GM21515 (cell line): ENCODE data around the gene CASP1.
"Not testable (repeated sequence)": the region's sequence is repeated elsewhere in the genome, so short reads cannot be mapped to it uniquely, and the experiment has no call there.

Experiments used
- ATAC-seq: cut with Tn5 transposase; IDR thresholded peaks from one replicate; pipeline ENCODE4 v1.9.1; 2021; ENCODE audit not compliant: unreplicated experiment

The CASP1 gene

DNA sequence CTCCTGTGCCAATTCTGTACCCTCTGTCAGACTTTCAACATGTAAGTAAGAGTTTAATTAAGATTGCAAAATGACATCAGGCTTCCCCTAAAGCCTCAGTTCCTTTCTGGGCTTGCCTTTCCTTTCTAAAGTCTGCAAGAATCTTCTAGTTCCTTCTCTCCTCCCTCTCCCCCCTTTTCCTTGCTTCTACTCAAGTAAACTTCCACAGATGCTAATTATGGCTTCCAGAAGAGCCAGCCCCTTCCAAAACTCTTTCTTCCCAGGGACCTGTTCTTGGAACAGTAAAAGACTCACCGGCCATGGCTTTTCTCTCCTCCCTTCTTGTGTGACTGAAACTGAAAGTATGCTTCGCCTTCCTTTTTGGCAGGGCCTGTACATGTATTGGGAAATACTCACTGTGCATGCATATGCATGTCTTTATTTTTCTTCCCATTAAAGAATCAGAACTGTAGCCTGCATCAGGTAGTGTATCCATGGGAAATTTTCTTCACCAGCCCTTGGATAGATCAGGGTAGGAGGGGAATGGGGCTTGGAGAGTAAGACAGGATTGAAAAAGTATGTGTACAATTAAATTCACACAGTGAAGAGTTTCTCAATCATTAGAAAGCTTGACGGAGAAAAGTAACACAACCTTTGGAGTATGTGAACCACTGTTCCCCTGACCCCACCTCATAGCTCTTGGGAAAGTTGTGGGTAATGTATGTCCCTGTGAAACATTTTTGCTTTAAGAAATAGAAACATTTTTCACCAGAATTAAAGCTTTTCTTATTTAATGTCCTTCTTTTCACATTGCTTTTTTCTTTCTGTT, at the start of gene CASP1:
TSS of gene CASP1 (minus strand) at position 332 of the 808 bp plus-strand sequence. CDS start at position 301, 31 bp downstream.
- peak; percentile 98 for ATAC-seq

DNA sequence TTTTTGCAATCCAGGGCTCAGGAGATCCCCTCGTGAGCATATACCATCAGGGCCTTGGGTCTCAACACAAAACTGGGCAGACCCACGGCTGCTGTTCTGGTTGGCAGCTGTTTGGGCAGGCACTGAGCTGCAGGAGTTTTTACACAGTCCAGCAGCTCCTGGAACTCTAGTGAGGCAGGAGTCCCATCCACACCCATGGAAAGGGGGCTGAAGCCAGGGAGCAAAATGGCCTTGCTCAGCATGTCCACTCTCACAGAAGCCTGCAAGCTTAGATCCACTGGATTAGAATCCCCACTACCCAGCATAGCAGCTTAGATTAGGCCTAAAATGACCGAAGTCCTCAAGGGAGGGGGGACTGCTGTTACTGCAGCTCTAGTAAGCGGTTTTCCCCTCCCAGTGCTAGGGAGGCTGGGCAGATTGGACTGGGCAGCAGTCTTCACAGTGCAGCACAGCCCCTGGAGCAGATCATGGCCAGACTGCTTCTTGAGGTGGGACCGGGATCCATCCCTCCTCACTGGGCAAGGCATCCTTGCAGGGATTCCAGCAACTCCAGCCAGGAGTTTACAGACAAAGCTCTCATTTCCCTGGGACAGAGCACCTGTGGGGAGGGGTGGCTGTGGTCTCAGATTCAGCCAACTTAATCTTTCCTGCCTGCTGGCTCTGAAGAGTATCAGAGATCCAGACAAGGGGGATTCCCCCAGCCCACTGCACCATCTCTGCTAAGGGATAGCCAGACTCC, 46.6 kb upstream of the CASP1 start:
- ATAC-seq: no peak

- not testable (repeated sequence) for ATAC-seq
Measured at GRCh38 chr11:105080171-105080906, 45.4 kb upstream of the CASP1 start.

GRCh38 chr11:105078283-105078682, 43.3 kb upstream of the CASP1 start:
- no peak for ATAC-seq

DNA sequence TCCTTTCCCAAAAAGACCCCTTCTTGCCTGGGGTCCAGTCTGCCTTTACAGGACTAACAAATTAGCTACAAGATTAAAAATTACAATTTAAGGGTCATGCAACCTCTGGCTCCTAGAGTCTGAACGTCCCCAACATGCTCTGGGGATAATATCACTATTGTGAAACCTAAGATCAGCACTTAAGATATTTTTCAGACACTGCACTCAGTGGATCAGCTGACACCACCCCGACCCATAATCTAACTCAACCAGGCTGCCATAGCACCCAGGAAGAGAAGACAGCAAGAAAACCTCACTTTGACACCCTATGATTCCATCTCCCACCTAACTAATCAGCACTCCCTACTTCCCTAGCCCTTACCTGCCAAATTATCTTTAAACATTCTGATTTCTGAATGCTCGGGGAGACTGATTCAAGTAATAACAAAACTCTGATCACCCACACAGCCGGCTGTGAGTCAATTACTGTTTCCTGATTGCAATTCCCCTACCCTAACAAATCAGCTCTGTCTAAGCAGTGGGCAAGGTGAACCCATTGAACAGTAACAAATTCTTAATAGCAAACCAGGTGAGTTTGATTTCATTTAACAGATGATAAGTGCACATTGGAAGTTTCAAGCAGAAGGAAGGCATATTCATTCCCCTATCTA, 42.3 kb upstream of the CASP1 start:
- not testable (repeated sequence) for ATAC-seq

- no peak for ATAC-seq
Measured at GRCh38 chr11:105074166-105074530, 39.2 kb upstream of the CASP1 start.

GRCh38 chr11:105073456-105074165, 38.7 kb upstream of the CASP1 start:
- no peak for ATAC-seq

- ATAC-seq: not testable (repeated sequence)
Measured at GRCh38 chr11:105072080-105072479, 37.1 kb upstream of the CASP1 start.

DNA sequence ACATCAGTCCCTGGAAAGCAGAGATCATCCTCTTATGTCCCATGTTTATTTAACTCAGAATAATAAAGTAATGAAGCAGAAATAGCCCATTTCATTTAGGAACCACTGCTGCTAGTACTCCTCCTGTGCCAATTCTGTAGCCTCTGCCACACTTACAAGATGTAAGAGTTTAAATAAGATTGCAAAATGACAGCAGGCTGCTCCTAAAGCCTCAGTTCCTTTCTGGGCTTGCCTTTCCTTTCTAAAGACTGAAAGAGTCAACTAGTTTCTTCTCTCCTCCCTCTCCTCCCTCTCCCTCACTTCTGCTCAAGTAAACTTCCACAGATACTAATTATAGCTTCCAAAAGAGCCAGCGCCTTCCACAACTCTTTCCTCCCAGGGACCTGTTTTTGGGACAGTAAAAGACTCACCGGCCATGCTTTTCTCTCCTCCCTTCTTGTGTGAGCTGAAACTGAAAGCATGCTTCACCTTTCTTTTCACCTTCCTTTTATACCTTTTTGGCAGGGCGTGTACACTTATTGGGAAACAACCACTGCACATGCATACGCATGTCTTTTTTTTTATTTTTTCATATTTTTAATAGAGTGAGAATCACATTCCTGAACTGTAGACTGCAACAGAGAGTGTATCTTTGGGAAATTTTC, 36.3 kb upstream of the CASP1 start:
- ATAC-seq: no peak

DNA sequence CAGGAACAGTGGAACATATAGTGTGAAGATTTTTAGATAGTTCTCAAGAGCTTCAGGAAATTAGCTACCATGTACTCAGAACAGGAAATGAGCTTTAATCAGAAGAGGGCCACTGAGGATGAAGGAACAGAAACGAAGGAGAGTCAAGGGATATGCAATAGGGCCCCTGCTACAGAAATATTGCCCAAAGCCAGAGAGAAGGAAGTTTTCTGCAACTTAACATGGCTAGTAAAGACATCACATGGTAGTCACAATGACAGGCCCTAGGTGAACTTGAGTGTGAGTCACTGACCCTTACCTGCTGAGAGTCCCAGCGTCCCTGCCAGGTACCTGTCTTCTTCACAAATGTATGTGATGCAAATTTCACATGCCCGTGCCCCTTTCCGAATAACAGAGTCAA, 35.4 kb upstream of the CASP1 start:
- no peak for ATAC-seq

DNA sequence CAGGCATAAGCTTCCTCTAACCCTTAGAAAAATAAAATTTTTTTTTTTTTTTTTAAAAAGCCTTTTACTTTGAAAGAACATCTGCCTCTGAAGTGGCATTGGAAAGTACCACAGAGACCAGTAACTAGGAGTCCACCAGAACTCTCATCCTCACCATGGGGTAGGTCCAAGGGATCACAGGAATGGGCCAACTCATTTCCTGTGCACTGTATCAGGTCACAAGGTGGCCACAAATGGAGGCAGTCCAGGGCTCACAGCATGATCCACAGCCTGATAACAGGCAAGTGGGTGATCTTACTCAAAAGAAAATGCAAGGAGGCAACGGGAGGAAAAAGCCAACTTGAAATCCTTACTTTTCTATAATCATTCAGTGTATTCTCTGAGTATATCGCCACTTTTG, 34.8 kb upstream of the CASP1 start:
- not testable (repeated sequence) for ATAC-seq

DNA sequence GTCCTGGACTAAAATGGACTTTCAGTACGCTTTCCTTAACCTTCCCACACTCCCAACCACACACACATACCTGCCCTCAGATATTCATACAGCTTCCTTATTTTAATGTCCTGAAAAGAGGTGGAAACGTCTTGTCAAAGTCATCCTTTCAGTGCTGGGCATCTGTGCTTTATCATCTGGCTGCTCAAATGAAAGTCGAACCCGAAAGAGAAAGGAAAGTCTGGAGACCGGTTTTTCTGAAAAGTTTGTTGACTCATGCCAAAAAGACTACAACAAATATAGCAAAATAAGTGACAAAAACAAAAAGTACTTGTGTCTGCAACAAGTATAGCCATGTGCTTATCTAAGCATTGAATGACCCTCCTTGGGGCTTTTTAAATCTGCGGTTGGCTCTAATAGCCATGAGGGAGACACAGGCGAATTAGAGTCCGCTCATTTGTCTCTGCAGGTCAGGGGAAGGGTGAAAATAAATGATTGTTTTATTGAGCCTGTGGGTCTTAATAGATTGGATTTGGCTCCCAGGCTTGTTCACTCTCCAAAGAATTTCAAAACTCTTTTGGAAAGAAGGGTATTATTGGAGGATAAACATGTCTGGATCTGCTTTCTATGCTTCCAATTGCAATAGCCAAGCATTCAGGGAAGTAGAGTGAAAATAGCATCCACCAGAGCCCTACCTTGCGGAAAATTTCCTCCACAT, 28.4 kb upstream of the CASP1 start:
- ATAC-seq: not testable (repeated sequence)

GRCh38 chr11:105057432-105057831, 22.5 kb upstream of the CASP1 start:
- ATAC-seq: no peak

DNA sequence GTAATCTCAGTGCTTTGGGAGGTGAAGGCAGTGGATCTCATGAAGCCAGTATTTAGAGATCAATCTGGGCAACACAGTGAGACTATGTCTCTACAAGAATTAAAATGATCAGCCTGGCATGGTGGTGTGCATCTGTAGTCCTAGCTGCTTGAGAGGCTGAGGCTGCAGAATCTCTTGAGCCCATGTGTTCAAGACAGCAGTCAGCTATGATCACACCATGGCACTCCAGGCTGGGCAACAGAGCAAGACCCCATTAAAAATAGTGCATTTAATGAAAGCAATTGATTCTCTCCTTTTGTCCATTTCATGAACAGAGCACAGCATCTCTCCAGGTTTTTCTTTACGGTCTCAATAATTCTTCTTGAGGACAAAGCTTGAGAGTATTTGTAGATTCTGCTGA, 21.5 kb upstream of the CASP1 start:
- ATAC-seq: no peak

DNA sequence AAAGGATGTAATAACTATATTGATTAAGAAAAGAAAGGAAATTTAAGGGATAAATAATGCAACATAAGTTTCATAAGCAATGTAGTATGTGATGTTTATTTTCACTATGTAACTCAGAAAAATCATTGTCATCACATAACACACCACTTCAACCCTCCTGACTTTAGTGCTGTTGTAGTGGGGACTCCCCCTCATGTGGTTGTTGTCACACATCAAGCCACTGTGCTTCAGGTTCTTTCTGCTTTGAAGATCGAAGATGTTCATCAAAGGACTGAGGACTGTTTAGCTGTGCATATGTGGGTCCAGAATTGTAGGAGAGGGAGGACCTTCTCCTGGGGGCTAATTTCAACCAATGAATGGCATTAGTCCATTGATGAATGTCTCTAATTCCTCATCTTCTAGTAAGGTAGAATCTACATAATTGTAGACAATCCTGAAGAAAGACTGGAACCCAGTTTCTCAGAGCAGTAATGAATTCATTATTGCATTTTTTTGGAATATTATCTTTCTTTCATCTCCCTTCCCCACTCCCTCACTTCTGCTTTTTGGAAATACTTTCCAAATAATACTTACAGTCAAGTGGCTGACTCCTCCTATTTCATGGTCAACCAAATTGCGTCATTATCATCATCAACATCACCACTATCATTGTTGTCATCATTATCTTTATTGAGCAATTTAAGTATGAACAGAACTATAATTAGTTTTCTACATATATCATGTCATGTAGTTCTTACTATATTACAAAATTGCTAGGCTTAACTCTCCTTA, 20.0 kb upstream of the CASP1 start:
- ATAC-seq: no peak

GRCh38 chr11:105052487-105052886, 17.5 kb upstream of the CASP1 start:
- no peak for ATAC-seq

- ATAC-seq: no peak
Measured at GRCh38 chr11:105051559-105051958, 16.6 kb upstream of the CASP1 start.

GRCh38 chr11:105049481-105049880, 14.5 kb upstream of the CASP1 start:
- ATAC-seq: no peak
